GM12878 (cell line): ENCODE results near the gene GRIK5.
"Not testable (repeated sequence)": the region's sequence is repeated elsewhere in the genome, so short reads cannot be mapped to it uniquely, and the experiment has no call there.

Experiments used
- BHLHE40 ChIP-seq, 2 experiments: fragments of 450-650 bp in 1 of 2; IDR thresholded peaks; 2 replicates each; pipeline ENCODE4 v1.6.1; 2011 to 2017; ENCODE audit warnings: low read depth in 2 of 2, borderline replicate concordance in 1 of 2, improper control_type of control experiment in 1 of 2, low read length in 1 of 2, mild to moderate bottlenecking in 1 of 2
- CHD4 ChIP-seq: fragments of 200-600 bp; sonication (generic); IDR thresholded peaks from 2 replicates; pipeline ENCODE4 v1.6.1; 2016; ENCODE audit warnings: mild to moderate bottlenecking
- DPF2 ChIP-seq: fragments of 450-650 bp; IDR thresholded peaks from 2 replicates; pipeline ENCODE4 v1.6.1; 2017; ENCODE audit warnings: mild to moderate bottlenecking
- SIX5 ChIP-seq: IDR thresholded peaks from 2 replicates; pipeline ENCODE4 v1.6.1; 2011; ENCODE audit warnings: mild to moderate bottlenecking, low read depth, low read length, moderate library complexity; ENCODE audit not compliant: severe bottlenecking
- ZNF384 ChIP-seq: IDR thresholded peaks from 2 replicates; pipeline ENCODE4 v1.6.1; 2012; ENCODE audit warnings: low read depth, mild to moderate bottlenecking, low read length, improper control_type of control experiment, borderline replicate concordance
- TF ChIP-seq, protein P1 (sequence below), 3 experiments: IDR thresholded peaks in 2 of 3; conservative IDR thresholded peaks in 1 of 3; 2 replicates each; pipeline ENCODE4 v1.5.1; 2011; ENCODE audit warnings: low read depth in 3 of 3, low read length in 3 of 3, mild to moderate bottlenecking in 3 of 3, control low read depth in 2 of 3, moderate library complexity in 2 of 3, inconsistent platforms in 1 of 3, mixed read lengths in 1 of 3; ENCODE audit not compliant: control insufficient read depth in 2 of 3, insufficient read depth in 1 of 3; ENCODE audit errors: extremely low read depth in 1 of 3
- TF ChIP-seq, protein P2 (sequence below): IDR thresholded peaks from 2 replicates; pipeline ENCODE4 v1.6.1; 2011; ENCODE audit warnings: low read depth, low read length, improper control_type of control experiment, borderline replicate concordance

DNA sequence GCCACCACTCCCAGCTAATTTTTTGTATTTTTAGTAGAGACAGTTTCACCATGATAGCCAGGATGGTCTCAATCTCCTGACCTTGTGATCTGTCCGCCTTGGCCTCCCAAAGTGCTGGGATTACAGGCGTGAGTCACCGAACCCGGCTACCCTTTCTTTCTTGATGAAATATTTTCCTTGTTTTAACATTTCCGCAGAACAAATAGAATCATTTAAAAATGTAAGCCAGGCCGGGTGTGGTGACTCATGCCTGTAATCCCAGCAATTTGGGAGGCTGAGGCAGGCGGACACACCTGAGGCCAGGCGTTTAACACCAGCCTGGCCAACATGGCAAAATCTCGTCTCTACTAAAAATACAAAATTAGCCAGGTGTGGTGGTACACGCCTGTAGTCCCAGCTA, 30.2 kb upstream of the GRIK5 start:
- TF ChIP-seq, protein P1, sequence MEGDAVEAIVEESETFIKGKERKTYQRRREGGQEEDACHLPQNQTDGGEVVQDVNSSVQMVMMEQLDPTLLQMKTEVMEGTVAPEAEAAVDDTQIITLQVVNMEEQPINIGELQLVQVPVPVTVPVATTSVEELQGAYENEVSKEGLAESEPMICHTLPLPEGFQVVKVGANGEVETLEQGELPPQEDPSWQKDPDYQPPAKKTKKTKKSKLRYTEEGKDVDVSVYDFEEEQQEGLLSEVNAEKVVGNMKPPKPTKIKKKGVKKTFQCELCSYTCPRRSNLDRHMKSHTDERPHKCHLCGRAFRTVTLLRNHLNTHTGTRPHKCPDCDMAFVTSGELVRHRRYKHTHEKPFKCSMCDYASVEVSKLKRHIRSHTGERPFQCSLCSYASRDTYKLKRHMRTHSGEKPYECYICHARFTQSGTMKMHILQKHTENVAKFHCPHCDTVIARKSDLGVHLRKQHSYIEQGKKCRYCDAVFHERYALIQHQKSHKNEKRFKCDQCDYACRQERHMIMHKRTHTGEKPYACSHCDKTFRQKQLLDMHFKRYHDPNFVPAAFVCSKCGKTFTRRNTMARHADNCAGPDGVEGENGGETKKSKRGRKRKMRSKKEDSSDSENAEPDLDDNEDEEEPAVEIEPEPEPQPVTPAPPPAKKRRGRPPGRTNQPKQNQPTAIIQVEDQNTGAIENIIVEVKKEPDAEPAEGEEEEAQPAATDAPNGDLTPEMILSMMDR (IDR thresholded peaks at IDR 0.05 in 2 of 3, conservative IDR thresholded peaks at IDR 0.05 in 1 of 3; ENCODE audit: control insufficient read depth in 2 of 3, extremely low read depth in 1 of 3, insufficient read depth in 1 of 3, low read depth in 3 of 3, low read length in 3 of 3): not testable (repeated sequence)
- not testable (repeated sequence) for TF ChIP-seq SIX5; ZNF384; CHD4; DPF2; BHLHE40 (IDR thresholded peaks at IDR 0.05; ENCODE audit: borderline replicate concordance in 1 of 2, low read depth in 2 of 2, low read length in 1 of 2)
- TF ChIP-seq, protein P2, sequence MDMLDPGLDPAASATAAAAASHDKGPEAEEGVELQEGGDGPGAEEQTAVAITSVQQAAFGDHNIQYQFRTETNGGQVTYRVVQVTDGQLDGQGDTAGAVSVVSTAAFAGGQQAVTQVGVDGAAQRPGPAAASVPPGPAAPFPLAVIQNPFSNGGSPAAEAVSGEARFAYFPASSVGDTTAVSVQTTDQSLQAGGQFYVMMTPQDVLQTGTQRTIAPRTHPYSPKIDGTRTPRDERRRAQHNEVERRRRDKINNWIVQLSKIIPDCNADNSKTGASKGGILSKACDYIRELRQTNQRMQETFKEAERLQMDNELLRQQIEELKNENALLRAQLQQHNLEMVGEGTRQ: not testable (repeated sequence)
